NCI-H2196 treated with DMSO at 0.1 percent for 48 hours (cell line): ENCODE measurements around the gene RET.

Source experiments
- DNase-seq: peaks from one replicate; lab custom pipeline; 2025; ENCODE audit not compliant: unreplicated experiment; lab: John Stamatoyannopoulos, UW

Gene RET

DNA sequence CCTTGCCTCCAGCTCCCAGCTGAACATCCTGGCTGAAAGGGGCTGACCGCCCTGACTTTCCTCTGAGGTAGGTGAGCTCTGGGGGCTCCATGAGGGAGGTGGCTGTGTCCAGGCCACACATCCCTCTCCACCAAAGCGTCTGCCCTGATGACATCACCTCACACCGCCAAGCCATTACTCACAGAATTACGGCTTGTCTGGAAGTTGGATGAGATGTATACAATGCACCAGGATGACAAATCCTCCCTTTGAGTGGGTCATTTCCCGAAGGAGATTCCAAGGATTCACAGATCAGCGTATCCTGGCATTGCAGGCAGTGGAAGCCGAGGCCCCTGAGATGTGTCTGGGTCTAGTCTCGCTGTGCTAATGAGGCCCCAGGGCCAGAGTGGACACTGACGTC lies 15.1 kb upstream of the RET start:
- DNase-seq: no peak

DNA sequence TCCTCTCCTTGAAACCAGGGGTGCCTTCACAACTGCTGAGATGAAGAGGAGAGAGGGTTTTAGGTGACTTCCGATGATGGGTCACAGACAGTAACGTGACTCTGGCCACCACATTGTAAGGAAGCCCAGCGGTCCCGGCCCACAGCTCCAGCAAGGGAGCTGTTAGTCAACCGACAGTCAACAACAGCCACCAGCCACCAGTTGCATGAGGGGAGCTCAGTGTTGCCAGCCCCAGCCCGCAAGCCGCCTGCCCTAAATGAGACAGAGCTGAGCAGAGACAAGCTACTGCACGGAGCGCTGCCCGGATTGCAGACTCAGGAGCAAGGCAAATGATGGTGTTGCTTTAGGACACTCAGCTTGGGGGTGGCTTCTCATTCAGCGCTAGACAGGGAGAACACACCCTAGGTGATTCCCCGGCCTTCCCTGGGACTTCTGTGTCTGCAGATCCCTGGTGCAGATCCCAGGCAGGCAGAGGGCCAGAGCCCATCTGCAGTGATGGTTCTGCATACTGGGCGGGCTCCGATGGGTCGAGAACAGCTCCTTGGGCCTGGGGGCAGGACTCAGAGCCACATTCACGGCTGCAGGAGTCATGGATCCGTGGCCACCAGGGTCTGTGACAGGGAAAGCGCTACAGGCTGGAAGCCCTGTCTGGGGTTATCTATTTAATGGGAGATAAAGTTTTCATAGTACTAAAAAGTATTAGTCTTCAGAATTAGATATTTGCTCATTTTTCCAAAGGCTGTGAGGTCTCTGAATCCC lies 14.3 kb upstream of the RET start:
- DNase-seq: no peak

DNA sequence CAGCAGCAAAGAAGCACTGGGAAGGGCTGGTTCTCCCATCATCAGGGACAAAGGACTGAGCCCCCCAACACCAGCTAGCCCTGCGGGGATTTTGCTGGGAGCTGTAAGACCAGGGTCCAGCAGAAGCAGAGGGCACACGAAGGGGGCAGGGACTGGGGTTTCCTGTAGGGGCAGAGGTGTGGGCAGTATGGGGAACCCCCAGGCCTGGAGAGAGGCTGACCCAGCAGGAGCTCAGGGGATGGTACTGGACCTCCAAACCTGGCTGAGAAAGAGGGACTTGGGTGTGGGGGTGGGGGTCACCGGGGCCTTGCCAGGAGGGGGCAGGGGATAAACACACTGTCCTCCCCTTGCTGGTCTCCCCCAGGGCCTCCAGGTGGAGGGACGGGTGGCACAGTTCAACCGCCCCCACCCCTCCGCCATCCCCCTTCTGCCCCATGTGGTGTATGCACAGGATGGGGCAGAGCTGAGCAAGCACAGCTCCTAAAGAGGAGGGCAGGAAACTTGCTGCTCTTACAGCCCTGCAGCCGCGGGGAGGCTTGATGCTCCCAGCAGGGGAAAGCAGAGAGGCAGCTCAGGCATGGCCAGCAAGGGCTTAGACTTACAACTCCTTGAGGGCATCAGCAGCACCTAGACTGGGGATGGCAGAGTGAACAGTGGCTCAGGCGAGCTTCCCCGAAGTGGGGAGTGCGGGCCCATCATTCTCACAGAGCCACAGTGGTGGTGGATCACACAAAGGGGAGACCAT lies 12.4 kb upstream of the RET start:
- no peak for DNase-seq

DNA sequence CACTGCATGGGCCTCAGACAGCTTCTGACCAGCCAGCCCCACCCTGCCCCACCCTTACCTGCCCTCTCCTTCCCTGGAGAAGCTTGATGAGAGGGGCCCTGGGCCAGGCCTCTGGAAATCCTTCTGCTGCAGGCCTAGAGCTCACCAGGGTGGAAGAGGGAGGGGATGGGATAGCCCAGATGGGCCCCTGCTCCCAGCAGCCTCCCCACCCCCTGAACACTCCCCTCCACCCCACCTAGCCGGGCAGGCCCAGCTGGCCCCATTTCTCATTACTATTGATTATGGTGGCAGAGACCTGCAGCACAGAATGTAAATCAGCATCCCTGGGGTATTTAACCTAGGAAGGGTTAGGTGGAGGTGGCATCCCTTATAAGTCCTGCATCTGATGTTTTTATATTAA lies 11.6 kb upstream of the RET start:
- DNase-seq: no peak

DNA sequence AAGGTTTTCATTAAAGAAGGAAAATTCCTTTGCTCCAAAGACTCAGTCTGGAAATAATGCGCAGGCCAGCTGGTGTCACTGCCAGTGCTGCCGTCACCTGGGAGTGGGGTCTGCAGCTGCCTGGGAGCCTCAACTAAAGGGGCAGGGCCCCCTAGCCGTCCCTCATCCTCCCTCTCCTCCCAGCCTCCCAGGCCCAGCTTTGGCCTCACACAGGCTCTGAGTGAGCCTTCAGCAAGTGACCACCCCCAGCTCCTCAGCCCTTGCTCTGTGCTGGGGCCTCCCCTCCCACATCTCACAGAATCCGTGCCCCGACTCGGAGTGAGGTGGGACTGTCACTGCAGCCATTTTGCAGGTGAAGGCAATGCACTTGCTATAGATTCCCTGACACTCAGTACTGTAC lies 11.1 kb upstream of the RET start:
- no peak for DNase-seq

DNA sequence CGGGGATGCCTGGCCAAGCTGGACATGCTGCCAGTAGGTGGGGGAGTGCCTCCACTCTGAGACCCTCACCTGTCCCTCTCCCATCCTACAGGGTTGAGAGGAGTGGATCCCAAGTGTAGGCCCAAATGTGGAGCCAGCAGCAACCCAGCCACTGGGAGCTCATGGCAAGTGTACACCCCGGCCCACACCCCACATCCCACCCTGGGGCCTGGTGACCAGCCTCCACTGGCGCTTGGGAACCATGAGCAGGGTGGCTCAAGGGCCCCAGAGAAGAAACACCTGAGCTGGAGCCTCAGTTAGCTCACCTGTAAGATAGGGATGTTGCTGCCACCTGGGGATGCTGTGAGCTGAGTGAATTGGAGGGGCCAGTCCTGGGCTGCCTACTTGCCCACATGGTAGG lies 10.4 kb upstream of the RET start:
- no peak for DNase-seq

DNA sequence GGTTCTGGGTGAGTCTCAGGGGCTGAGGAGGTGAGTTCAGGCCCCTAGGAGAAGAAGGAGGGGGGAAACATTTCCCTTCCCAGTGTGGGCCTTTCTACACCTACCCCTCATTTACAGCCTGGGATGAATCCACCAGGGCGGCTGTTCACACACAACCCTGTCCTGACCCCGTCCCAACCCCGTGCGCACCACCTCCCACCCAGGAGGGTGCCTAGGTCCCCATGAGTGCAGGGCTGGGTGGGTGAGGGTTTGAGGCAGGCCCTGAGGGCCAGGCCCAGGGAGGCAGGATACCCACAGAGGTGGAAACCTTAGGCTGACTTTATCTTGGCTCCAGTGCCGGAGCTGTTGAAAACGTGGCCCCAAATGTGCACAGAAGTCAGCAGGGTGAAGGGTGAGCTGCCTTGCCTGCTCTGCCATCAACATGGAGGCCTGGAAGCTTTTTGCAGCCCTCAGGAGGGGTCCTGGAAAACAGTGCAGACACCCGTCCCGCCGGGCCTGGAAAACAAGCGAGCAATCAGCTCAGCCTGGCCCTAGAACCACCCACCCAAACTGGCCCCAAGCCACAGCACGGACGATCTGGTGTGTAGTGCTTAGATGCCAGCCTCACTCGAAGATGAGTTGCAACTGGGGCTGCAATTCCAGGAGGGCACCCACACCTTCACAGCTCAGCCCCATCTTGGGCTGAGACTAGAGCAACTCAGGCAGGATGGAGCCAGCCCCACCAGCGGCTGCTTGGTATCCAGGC lies 9.3 kb upstream of the RET start:
- DNase-seq: no peak

DNA sequence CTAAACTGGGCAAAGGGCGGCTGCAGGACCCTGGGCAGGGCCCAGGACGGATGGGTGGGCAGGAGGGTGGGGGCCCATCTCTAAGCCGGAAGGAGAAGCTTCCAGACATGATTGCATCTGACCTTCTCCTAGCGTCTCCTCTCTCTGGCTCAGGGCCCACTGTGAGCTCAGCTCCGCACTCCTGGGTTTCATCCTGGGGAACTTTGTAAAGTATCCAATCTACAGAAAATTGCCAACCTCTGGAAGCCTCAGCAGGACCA lies 8.8 kb upstream of the RET start:
- no peak for DNase-seq

DNA sequence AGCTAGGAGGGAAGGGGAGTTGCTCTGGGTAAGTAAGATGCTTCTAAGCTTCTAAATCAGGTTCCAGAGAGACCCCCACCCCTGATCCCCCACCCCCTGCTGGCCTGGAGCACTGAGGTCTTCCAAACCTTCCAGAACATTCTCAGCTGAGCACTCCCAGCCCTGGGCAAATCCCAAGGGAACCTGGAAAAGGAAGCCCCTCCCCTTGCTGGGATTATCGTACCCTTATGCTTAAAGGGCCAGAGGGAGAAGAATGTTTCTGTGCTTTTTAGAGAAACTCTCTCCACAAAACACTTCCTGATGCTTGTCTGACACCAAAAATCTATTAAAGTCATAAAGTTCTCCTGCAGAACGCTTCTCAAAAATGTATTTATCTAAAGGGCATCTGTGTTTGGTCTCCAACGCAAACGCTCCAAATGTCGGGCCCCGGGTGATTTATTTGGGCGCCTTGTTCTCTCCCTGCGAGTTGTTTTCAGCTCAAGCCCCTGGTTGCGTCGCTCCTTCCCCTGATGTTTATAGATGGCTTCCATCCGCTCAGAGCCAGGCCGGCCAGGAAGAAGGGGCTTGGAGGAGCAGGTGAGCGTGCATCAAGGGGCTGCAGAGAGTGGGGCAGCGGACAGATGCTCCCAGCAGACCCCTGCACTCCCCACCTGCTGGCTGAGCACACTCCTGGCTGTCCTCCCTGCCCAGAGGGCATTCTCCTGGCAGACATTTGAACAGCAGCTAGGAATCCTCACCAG lies 8.2 kb upstream of the RET start:
- DNase-seq: no peak

DNA sequence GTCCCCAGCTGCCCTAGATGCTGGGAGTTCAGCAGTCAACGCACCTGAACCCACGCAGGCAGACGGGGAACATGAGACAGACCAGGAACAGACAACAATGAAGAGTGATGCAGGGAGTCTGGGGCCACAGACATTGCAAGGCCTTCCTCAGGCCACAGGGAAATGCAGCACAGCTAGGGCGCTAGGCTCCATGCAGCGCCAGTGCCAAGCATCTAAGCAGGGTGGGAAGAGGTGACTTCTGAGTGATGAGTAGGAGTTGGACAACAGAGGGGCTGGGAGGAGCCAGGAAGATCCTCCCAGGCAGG lies 7.7 kb upstream of the RET start:
- no peak for DNase-seq

DNA sequence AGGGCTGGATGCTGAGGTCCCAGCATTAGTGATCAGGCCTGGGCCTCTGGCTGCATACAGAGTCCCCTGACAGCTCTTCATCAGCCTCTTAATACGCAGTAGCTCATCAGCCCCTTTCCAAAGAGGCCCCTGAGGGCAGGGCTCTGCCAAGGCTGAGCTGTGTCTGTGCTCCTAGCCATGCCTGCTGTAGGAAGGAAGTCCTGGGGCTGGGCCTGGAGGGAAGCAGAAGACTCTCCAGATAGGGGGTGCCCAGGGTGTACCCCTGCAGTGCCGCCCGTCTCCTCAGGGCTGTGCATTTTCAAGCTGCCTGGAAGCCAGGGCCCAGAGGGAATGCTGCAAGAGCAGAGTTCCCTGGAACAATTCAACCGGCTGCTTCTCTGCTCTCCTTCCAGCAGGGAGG lies 7.3 kb upstream of the RET start:
- DNase-seq: no peak

DNA sequence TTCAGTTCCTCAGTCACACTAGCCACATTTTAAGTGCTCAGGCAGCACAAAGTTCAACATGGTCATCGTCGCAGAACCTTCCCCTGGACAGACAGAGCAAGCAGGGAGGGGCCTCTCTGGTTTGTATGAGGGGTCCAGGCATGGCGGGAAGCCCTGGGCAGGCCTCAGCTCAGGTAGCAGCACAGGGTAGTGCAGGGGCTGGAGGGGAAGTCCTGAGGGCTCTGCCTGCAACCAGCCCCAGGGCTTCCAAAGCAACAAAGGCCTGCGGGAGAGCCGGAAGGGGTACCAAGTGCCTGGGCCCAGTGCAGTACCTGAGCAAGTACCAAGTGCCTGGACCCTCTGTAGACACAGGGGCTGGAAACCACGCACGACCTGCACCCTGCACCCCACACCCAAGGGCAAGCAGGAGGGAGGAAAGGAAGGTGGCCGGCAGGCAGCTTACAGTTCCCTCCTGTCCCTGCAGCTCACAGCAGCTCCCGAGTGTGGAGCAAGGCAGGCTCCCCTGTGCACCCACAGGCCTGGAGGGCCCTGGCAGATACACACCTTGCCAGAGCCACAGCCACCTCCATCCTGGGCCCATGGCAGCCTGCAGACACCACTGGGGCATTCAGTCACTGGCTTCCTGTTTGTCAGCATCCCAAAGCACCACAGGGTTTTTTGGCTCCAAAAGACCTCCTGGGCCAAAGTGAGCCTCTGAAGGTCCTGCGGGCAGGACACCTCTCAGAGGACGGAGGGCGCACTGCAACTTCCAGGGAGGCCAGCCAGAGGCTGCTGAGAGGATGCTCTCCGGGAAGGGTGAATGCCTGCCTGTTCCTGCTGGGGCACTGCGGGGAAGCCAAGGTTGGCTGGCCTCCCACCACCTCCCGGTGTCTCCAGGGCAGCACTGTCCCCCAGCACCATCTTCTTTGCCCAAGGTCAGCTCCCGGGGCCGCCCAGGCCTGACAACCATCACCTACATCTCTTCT lies 6.5 kb upstream of the RET start:
- no peak for DNase-seq

DNA sequence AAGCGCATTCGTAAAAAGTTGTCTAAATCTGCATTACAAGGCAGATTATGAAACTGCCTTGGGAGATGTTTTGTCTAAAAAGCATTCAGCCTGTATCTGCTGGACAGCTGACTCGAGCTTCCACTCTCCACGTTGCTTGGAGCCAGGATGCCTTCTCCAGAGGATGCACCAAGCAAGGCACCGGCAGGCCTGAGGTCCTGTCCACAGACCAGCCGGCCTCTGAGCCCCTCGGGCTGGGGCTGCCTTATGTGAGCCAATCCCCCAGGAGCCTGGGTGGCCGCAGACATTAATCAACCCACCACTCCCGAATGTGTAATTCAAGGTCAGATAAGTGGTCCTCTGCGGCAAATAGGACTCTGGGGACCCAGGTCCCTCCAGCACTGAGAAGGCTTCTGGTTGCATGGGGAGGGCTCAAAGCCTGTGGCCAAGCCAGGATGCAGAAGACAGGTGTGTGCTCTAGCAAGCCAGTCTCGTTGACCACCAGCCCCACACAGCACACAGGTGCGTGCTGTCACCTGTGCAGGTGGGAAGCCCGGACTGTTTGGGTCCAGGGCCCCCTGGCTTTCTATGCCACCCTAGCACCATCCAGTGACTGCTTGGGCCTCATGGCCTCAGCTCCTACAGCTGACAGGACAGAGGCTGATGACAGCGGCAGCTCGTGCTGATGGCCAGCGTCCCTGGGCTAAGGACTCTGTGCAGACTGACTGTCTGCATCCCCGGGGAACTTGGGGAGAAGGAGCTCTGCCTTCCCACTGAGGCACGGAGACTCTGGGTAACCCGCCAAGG lies 4.8 kb upstream of the RET start:
- no peak for DNase-seq

DNA sequence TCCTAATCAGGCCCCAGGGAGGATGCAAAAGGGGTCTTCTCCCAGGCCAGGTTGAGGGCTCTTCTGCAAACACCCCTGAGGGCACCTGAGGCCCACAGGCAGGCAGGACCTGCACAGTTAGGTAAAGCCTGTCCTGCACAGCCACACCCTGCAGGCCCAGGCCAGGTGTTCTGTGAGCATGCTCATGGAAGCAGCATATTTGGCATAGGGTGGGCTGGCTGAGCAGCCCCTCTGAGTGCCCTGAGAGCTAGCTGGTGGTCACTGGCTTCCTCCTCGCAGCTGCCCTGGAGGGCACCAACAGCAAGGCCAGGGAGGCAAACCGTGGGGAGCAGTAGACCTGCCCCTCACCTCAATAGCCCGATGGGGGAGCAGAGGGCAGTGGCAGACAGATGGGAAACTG lies 3.7 kb upstream of the RET start:
- DNase-seq: no peak

DNA sequence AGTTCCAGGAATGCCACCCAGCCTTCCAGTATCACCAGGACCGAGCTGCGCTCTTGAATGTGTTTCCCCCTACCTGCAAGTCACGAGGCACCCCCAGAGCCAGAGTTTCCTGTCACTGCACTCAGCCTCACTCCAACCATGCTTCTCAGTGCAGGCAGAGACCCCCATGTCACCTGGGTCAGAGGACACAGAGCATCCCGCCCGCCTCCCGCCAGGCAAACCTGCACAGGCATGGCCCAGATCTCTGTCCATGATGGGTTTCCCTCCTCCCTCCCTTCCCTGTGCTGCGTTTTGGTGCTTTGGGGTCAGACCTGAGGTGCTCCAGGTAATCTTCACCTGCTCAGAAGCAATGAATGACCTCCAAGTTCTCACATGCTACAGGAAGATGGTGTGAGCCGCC lies 3.1 kb upstream of the RET start:
- DNase-seq: no peak

DNA sequence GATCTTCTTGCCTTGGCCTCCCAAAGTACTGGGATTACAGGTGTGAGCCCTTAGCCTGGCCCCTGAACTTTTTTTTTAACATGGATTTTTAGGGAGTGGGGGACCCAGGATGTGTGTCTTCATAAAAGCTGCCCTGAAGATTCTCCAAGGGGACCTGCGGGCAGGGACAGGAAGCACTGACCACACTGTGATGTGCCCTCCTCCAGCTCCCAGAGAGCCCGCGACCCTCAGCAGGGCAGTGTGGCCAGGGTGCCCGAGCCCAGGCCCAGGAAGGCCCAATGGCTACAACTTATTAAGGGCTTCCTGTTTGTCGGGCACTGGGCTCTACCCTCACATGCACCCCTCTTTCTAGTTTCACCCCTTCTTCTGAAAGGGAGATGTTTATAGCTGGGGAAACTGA lies 2.5 kb upstream of the RET start:
- no peak for DNase-seq

DNA sequence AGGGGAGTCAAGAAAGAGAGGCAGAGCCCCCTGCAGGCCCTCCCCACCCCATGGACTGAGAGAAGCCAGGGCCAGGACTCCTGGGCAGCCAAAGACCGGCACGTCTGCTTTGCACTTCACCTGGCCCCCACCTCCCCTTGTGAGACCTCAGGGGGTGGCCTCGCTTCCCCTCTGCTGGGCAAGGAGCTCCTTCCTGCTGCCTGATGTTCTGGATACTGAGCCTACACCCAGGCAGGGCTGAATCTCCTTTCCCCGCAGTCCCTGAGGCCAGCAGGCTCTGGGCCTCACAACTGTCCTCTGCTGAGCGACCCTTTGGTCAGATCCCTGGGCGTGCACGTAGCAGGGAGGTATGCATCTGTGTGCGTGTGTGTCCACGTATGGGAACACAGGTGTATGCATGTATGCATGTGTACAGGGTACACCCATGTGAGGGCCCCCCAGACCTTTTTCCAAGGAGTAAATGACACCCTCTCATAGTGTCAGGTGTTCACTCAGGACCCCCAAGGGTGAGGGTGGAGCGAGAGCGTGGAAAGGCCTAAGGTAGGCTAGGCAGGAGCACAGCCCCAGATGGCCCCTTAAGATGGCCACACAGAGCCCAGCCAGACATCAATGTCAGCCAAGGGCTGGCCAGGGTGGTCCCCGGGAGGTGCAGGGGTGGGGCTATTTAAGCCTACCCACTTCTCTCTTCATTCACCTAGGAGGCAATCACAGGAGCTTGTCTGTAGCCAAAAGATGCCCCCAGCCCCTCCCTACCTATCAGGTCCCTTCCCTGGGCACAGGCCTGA lies 1.9 kb upstream of the RET start:
- no peak for DNase-seq

DNA sequence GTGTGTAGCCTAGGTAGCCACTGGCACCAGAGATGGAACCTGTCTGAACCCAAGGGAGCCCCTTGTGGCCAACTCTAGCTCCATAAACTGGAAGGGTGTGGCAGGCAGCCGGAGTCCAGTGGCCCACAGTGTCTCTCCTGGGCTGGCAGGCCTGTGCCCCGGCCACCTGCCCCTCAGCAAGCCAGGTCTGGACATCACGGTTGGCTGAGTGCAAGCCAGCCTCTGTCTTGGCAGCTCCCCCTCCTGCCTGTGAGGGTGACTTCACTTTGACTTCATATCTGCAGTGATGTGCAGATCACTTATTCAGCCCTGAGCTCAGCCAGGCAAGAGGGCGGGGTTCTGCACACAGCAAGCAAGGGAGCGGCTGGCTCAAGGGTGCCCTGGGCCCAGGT lies 1.3 kb upstream of the RET start:
- DNase-seq: peak; percentile 5

DNA sequence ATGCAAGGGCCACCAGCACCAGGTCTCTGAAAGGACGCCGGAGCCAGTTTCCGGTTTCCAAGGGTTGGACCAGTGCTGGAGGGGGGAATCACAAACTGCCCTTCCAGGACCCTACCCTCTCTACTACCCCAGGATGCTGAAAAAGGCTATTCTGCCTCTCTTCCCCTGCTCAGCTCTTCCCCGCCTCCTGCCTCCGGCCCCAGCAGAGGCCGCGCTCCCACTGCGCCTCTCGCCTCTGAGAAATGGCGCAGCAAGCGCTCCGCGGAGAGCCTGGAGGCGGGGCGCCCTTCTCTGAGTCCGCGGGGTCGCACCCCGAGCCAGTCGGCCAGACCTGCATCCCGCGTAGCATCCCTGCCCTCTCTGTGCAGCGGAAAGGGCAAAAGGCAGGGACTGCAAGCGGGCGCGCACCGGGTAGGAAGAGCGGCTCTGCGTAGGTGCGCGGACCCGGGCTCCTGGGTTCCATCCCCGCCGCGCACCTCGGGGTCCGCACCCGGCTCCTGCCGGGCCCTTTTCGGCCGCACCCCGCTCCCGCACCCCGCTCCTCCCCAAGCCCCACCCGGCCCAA lies 476 bp upstream of the RET start:
- peak; percentile 20 for DNase-seq
